ENCODE results near the gene PIK3C2G.

PIK3C2G gene

DNA sequence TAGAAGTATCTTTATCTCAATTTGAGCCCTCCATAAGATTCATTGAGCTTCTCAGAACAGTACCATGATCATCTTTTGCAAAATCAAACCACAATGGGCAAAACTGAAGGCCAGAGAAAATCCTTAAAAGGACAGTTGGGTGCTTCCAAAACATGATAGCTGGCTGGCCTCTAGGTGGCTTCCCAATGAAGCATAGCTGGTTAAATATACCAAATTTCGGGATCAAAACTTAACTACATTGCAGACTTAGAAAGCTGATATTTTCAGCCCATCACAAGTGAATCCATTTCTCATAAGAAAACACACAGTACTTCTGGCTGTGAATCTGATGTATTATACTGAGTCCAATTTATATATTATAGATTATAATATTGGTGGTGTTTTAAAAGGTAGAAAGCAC is 15.3 kb upstream of the PIK3C2G start:
- TF ChIP-seq, protein P1, sequence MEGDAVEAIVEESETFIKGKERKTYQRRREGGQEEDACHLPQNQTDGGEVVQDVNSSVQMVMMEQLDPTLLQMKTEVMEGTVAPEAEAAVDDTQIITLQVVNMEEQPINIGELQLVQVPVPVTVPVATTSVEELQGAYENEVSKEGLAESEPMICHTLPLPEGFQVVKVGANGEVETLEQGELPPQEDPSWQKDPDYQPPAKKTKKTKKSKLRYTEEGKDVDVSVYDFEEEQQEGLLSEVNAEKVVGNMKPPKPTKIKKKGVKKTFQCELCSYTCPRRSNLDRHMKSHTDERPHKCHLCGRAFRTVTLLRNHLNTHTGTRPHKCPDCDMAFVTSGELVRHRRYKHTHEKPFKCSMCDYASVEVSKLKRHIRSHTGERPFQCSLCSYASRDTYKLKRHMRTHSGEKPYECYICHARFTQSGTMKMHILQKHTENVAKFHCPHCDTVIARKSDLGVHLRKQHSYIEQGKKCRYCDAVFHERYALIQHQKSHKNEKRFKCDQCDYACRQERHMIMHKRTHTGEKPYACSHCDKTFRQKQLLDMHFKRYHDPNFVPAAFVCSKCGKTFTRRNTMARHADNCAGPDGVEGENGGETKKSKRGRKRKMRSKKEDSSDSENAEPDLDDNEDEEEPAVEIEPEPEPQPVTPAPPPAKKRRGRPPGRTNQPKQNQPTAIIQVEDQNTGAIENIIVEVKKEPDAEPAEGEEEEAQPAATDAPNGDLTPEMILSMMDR (IDR thresholded peaks at IDR 0.05): no peak

DNA sequence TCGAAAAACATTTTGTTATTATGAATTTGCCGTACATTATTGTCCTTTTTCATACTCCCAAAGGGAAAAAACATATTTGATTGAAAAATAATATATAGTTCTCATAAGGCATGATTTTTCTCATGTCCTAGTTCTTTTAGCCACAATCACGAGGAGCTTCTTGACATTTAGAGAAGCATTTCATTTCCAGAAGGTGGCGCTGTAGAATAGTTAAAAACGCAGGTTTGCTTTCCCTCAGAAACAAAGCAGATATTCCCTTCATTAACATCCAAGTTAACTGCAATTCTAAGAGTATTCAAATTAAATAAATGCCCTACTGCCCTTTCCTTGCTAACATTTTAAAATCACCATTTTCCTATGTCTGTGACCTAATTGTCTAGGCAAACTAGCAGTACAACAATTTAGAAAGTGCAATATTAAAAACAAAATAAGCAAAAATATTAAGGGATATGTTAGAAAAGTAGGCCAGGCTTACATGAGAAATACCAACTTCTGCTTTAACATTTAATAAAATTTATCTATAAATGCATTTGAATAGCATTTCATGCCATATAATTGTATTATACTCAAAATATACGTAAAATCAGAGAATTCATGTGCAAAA is 10.9 kb upstream of the PIK3C2G start:
- TF ChIP-seq, protein P1 (IDR thresholded peaks at IDR 0.05): peak; percentile 76

DNA sequence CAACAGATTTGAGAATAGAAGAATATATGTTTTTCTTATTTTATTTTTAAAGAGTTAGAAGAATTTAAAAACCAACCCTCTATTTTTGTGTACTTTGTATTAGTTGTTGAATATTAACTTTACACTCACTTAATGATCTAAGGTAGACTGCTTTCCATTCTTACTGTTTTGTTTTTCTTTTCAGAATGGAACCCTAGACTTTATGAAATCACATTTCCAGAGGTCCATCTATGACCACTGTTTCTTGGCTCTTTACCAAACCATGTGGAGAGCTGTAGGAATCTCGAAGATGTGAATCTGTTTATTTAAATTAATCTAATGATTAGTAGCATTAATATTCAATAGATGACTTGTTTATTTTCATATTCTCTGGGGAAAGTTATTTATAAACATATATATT is 7.2 kb upstream of the PIK3C2G start:
- TF ChIP-seq, protein P1 (IDR thresholded peaks at IDR 0.05): no peak

DNA sequence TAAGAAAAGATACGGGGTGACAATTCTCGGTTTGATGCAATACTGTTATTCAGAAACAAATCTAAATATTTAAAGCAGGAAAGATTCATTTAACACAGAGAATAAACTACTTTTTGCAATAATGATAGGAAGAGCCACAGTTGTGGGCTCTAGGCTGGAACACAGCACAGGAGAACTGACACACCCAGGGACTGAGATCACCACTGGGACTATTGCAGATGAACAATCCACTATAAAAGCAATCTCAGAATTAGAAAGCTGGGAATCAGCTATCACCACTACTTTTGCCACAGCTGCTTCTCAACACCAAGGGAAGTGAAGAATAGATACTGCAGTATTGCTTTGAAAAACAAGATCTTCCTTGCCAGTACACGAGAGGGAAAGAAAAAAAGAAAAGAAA is 4.1 kb upstream of the PIK3C2G start:
- TF ChIP-seq, protein P1 (IDR thresholded peaks at IDR 0.05): no peak

DNA sequence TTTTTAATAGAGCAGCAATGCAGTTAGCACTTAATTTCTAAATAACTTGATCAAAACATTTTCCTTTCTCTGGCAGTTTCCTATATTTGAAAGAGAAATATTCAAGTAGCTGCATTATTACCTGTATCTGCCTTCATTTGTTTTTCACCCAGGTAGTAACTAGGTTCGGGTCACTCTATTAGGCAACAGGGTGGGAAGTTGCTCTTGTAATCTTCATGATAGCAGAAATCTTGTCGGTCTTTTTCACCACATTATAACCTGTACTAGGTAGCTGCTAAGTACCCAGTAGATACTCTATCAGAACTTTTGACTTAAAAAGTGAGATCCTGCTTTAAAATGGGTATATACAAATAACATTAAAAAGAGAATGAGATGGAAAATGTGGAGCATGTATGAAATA is 2.4 kb upstream of the PIK3C2G start:
- TF ChIP-seq, protein P1 (IDR thresholded peaks at IDR 0.05): no peak

DNA sequence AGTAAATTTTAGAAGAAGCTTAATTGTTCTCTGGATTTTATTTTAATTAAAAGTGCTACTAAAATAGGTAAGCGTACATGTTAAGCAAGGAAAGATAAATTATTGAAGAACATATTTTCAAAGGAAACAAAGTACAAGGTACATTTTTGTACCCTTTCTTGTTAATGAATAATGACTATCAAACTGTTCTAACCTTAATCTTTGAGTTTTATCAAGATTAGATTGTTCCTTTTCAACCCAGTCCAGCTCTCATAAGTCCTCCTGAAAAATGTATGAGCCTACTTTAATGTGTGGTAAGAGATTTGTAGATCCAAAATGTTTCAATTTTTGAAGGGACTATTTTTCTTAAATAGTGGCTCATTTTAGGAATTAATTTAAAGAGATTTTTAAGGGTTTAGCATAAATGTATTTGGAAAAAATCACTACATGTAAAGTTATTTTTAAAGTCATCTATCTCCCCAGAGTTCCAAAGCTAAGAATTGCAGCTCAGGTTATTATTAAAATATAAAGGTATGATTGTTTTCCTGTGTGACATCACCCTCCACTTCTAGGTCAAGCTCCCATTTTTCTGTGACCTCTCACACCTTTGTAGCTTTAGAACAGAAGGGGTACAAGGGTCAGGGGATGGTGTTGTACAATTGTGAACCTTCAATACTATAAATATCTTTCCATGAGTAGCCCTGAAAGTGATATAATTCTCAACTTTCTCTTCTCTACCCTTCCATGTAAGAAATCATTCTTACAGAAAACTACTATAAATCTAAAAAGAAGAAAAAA is 1.2 kb upstream of the PIK3C2G start:
- TF ChIP-seq, protein P1 (IDR thresholded peaks at IDR 0.05): no peak

DNA sequence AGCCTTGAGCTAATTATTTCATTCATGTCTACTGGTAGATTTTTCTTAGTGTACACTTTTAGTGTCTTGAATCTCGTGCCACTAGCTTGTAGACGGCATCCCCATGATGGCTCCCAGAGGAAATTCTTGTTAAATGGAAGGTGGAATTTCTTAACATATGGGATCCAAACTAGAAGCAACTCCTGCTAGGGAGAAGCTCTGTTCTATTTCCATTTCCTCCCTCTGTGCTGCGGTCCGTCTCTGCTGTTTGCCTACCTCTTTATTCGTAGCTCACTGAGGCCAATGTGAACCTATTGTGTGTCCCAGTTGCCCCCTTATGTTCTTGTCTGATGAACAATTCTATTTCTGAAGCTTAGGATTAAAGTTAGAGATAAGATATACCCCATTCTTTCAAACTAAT is 588 bp downstream of the PIK3C2G start:
- TF ChIP-seq, protein P1 (IDR thresholded peaks at IDR 0.05): no peak

Measured in LNCAP (cell line).